ENCODE results near the gene HUWE1. TPM values are rescaled to one million over a fixed set of nuclear protein-coding genes. Genes with fewer than 3 reads are reported as not detected.

HUWE1 gene, protein sequence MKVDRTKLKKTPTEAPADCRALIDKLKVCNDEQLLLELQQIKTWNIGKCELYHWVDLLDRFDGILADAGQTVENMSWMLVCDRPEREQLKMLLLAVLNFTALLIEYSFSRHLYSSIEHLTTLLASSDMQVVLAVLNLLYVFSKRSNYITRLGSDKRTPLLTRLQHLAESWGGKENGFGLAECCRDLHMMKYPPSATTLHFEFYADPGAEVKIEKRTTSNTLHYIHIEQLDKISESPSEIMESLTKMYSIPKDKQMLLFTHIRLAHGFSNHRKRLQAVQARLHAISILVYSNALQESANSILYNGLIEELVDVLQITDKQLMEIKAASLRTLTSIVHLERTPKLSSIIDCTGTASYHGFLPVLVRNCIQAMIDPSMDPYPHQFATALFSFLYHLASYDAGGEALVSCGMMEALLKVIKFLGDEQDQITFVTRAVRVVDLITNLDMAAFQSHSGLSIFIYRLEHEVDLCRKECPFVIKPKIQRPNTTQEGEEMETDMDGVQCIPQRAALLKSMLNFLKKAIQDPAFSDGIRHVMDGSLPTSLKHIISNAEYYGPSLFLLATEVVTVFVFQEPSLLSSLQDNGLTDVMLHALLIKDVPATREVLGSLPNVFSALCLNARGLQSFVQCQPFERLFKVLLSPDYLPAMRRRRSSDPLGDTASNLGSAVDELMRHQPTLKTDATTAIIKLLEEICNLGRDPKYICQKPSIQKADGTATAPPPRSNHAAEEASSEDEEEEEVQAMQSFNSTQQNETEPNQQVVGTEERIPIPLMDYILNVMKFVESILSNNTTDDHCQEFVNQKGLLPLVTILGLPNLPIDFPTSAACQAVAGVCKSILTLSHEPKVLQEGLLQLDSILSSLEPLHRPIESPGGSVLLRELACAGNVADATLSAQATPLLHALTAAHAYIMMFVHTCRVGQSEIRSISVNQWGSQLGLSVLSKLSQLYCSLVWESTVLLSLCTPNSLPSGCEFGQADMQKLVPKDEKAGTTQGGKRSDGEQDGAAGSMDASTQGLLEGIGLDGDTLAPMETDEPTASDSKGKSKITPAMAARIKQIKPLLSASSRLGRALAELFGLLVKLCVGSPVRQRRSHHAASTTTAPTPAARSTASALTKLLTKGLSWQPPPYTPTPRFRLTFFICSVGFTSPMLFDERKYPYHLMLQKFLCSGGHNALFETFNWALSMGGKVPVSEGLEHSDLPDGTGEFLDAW (N-terminal part only)
- 130 TPM for total RNA-seq
- long read RNA-seq, full-length matches to known transcripts = 1 of 106 reads
- long read RNA-seq, partial matches to known transcripts = 93 of 106 reads
- long read RNA-seq, other reads (novel, unspliced or antisense) = 12 of 106 reads

DNA sequence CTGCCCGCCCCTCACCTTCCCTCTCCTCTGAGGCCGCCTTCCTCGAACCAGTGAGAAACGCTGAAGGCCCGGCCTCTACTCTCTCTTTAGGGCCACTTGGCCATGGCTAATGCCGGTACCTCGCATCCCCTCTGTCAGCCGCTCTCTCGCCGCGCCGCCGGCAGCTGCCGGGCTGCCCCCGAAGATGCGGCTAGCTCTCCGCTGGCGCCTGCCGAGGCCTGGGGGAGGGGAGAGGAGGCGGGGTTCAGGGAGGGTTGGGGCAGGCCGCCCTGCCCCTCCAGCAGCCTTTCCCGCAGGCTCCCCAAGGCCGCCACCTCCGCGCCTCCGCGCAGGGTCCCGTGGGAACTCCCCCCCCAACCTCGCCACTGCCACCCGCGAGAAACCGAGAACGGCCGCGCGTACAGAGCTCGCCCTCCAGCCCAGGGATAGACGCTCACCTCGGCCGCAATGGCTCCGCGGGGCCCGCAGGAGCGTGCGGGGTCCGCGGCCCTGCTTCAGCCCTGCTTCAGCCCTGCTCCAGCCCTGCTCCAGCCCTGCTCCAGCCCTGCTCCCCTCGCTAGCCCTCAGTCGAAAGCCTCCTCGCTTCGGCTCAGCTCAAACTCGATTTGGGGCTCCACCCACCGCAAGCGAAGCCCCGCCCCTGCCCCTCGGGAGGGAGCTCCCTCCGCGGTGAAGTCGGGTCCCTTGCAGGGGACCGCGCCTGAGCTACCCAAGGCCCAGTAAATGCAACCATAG is at the start of gene HUWE1:
Gene HUWE1 (minus strand): TSS at position 569 of the 735 bp plus-strand sequence. CDS start 32,612 bp downstream, outside the sequence.
- no peaks in the 10 kb centered on the region for H3K9me3 ChIP-seq (replicated peaks)
- intact Hi-C loops (cut with micrococcal nuclease) = no loop called here
- H3K4me1 ChIP-seq = peaks cover 32% of the 10 kb centered on the region
- H3K36me3 ChIP-seq = no peaks in the 10 kb centered on the region
- peak within 1 kb of the TSS; percentile 77 for H3K4me3 ChIP-seq
- DNase-seq = peak; percentile 78
- no peaks in the 10 kb centered on the region for H3K27me3 ChIP-seq (ENCODE audit: low read depth)
- peak within 1 kb of the TSS; percentile 92 for H3K27ac ChIP-seq (replicated peaks)
- TF ChIP-seq, protein P1, sequence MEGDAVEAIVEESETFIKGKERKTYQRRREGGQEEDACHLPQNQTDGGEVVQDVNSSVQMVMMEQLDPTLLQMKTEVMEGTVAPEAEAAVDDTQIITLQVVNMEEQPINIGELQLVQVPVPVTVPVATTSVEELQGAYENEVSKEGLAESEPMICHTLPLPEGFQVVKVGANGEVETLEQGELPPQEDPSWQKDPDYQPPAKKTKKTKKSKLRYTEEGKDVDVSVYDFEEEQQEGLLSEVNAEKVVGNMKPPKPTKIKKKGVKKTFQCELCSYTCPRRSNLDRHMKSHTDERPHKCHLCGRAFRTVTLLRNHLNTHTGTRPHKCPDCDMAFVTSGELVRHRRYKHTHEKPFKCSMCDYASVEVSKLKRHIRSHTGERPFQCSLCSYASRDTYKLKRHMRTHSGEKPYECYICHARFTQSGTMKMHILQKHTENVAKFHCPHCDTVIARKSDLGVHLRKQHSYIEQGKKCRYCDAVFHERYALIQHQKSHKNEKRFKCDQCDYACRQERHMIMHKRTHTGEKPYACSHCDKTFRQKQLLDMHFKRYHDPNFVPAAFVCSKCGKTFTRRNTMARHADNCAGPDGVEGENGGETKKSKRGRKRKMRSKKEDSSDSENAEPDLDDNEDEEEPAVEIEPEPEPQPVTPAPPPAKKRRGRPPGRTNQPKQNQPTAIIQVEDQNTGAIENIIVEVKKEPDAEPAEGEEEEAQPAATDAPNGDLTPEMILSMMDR (IDR thresholded peaks at IDR 0.05; ENCODE audit: borderline replicate concordance) = no peak

DNA sequence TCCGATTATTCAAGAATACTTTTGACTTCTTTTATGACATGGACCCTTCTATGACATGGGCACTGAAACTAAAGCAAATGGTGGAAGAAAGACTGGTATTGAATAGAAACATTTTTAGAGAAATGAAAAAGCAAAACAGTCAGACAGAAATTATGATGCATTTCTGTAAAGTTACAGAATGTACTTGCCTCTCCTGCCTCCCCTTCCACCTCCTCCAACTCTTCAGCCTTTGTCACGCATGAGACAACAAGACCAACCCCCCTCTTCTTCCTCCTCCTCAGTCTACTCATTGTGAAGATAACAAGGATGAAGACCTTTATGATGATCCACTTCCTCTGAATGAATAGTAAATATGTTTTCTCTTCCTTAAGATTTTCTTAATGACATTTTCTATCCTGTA is 46.3 kb upstream of the HUWE1 start:
- Histone ChIP-seq H3K4me3 (no peak overlapping the region), H3K9me3 (replicated peaks) (no peaks in the 10 kb centered on the region), H3K36me3 (no peaks in the 10 kb centered on the region), H3K4me1 (no peaks in the 10 kb centered on the region), H3K27ac (replicated peaks) (no peak overlapping the region), H3K27me3 (ENCODE audit: low read depth) (no peaks in the 10 kb centered on the region)
- intact Hi-C loops (cut with micrococcal nuclease) = no loop called here
- TF ChIP-seq, protein P1 (IDR thresholded peaks at IDR 0.05; ENCODE audit: borderline replicate concordance) = no peak
- DNase-seq = no peak

DNA sequence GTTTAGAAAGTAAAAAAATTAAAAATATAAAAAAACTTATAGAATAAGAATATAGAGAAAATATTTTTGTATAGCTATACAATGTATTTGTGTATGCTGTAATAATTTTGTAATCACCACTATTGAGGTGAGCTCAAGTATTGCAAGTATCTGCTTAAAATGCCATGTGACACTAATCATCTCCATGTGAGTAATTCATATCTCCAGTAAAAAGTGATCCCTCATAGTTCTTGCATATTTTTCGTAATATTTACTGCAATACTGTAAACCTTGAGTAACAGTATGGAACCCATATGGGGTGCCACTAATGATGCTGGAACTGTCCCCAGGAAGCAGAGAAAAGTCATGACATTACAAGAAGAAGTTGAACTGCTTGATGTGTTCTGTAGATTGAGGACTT is 43.2 kb upstream of the HUWE1 start:
- DNase-seq = no peak
- no peaks in the 10 kb centered on the region for H3K36me3 ChIP-seq
- H3K9me3 ChIP-seq (replicated peaks) = no peaks in the 10 kb centered on the region
- no peak overlapping the region for H3K4me3 ChIP-seq
- intact Hi-C loops (cut with micrococcal nuclease) = no loop called here
- H3K27ac ChIP-seq (replicated peaks) = no peak overlapping the region
- no peaks in the 10 kb centered on the region for H3K27me3 ChIP-seq (ENCODE audit: low read depth)
- no peaks in the 10 kb centered on the region for H3K4me1 ChIP-seq
- TF ChIP-seq, protein P1 (IDR thresholded peaks at IDR 0.05; ENCODE audit: borderline replicate concordance) = no peak

DNA sequence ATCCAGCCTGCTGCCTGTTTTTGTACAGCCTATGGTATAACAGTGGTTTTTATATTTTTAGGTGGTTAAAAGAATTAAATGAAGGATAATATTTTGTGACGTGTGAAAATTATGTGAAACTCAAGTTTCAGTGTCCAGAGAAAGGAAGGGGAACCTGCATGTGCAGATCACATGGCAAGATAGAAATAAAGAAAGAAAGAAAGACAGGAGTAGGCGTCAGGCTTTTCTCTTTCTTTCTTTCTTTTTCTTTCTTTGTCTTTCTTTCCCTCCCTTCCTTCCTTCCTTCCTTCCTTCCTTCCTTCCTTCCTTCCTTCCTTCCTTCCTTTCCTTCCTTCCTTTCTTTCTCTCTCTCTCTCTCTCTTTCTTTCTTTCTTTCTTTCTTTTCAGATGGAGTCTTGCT is 42.0 kb upstream of the HUWE1 start:
- H3K27me3 ChIP-seq (ENCODE audit: low read depth) = no peaks in the 10 kb centered on the region
- no peak overlapping the region for H3K4me3 ChIP-seq
- no peaks in the 10 kb centered on the region for H3K4me1 ChIP-seq
- intact Hi-C loops (cut with micrococcal nuclease) = no loop called here
- no peak for DNase-seq
- H3K36me3 ChIP-seq = no peaks in the 10 kb centered on the region
- no peak overlapping the region for H3K27ac ChIP-seq (replicated peaks)
- H3K9me3 ChIP-seq (replicated peaks) = no peaks in the 10 kb centered on the region
- TF ChIP-seq, protein P1 (IDR thresholded peaks at IDR 0.05; ENCODE audit: borderline replicate concordance) = no peak

Measured in left ventricle myocardium inferior (tissue), 1 donor.